Left cardiac atrium (tissue), 4 donors: ENCODE results near the gene L3MBTL2. TPM values are rescaled to one million over a fixed set of nuclear protein-coding genes. Genes with fewer than 3 reads are reported as not detected.
"Not testable (repeated sequence)": the region's sequence is repeated elsewhere in the genome, so short reads cannot be mapped to it uniquely, and the experiment has no call there.

Source experiments
- ATAC-seq, 2 donors: fragments of 200-7000 bp; cut with Tn5 transposase; one replicate each; pipeline ENCODE4 v1.9.1; 2020; ENCODE audit warnings: mild to moderate bottlenecking in 2 of 2, moderate library complexity in 2 of 2
- DNase-seq: peaks from one replicate; pipeline ENCODE4 v3.0.0-alpha.2; 2020
- intact Hi-C, 2 donors: fragments of 100-400 bp; cut with DNase I; formaldehyde crosslinking; loops; one replicate each; pipeline versions ENCODE4 v1.14.1 to v1.15.1; 2022 to 2023
- long read RNA-seq: library from polyadenylated mRNA; unstranded; transcript quantifications from one replicate; pipeline ENCODE4 v2.0.0, GENCODE V29; 2021
- total RNA-seq, 2 donors: library from RNA; stranded (reverse); fragmentation: NEBNext Ultra II Directional; extraction: Animal tissue kit (Norgen Biotek cat#: 25700); gene quantifications; one replicate each; pipeline ENCODE4 v1.2.1, GENCODE V29; 2021
- donor health status: DM: no; HTN: yes; CAD: no.
- donor health status: DM: no; HTN: yes; CAD: no; lungs with severe emphysema.
- donor health status: DM: yes; HTN: yes; CAD: no.
- donor health status: Dilated cardiomyopathy.

L3MBTL2 gene
- total RNA-seq: 10 to 100 TPM; 13.6 to 15.4 TPM
- long read RNA-seq, transcript L3MBTL2-201 (17 exons, 3,296 nt): major isoform, 23 of 47 reads
- long read RNA-seq, partial matches to known transcripts: 18 of 47 reads
- long read RNA-seq, other reads (novel, unspliced or antisense): 6 of 47 reads

DNA sequence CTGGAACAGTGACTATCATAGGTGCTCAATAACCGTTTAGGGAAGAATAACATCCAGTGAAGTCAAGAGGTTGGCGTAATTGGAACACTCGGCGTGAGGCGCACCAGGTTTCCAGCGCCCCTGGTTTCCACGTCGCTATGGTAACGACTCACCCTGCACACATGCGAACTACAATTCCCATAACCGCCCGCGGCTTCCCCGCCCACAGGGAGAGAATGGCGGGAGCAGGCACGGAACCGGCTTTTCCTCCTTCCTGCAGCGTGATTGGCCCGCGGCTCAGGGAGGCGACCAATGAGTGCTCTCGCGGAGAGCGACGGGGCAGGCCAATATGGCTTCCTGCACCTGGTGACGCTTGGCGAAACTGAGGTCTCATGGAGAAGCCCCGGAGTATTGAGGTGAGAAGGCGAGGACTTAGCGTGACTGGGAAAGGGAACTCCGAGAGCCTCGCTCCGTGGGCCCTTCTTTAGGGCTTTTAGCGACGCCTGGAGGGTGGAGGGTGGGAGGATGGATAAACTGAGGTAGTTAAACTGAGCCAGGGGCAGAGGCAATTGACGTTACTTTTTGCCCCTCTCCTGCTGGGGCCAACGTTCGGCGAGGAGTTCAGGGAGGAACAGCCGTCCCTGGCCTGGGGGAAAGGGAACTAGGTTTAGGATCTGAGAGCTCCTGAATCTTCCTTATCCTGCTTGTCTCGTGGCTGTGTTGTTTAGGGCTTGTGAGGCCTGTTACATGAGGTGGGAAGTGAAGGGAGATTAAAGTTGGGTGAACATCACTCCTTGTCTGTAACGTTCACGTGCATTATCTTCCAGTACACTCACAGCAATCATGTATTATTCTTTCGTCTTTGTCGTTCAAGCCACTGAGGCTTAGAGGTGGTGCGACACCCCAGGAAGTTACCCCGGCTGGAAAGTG lies at the start of gene L3MBTL2:
L3MBTL2 (plus strand) TSS at position 321 of the 909 bp plus-strand sequence; CDS start at position 372, 51 bp downstream.
- intact Hi-C loops: loop anchor here in 1 of 2 donors (5.0 kb wide), 1 partner anchor 82 kb away; the partner anchor contains the start of gene RANGAP1
- DNase-seq: peak; percentile 98
- ATAC-seq: peak; percentile 100

DNA sequence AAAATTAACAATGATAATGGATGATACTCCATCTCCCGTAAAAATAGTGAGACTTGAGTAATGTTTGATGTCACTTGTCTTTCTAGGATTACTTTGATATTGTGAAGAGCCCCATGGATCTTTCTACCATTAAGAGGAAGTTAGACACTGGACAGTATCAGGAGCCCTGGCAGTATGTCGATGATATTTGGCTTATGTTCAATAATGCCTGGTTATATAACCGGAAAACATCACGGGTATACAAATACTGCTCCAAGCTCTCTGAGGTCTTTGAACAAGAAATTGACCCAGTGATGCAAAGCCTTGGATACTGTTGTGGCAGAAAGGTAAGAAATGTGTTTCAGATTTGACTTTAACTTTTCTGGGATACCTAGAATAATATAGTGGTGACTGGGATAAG lies 48.0 kb upstream of the L3MBTL2 start:
- intact Hi-C loops: no loop called here
- DNase-seq (no peak), ATAC-seq (peak in 1 of 2 donors; percentile 47)

DNA sequence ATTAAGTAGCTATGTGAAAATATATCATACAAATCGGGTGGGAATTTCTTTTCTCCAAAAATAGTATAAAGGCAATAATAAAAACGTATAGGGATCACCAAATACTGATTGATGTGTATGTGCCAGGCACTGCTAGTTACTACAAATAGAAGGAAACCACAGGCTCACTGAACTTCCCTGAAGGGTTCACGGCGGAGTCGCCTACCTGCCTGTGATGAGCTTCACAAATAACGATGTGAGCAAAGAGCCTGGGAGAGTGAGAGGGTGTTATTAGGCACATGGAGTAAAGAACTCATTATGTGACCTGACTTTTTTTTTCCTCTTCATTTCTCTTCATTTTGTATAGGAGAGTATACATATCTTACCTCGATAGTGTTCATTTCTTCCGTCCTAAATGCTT lies 36.0 kb upstream of the L3MBTL2 start:
- intact Hi-C loops: no loop called here
- DNase-seq (no peak), ATAC-seq (no peak)

DNA sequence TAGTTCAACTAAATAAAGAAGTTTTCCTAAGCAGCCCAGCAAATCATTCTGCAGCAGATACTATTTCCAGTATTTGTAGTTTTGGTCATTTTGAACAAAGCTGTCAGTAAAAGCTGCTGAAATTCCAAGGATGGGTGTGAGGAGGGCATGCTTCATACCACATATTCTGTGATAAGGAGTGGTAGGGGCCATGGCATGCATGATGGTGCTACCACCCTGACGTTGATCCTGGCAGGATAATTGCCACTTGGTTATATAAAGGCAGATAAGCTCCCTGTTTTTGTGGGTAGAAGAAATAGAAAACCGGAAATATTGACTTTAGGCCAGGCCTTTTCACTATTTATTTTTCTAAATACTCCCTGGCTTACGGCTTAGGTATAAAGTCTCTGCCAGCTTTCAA lies 33.1 kb upstream of the L3MBTL2 start:
- ATAC-seq (no peak), DNase-seq (no peak)
- intact Hi-C loops: no loop called here

DNA sequence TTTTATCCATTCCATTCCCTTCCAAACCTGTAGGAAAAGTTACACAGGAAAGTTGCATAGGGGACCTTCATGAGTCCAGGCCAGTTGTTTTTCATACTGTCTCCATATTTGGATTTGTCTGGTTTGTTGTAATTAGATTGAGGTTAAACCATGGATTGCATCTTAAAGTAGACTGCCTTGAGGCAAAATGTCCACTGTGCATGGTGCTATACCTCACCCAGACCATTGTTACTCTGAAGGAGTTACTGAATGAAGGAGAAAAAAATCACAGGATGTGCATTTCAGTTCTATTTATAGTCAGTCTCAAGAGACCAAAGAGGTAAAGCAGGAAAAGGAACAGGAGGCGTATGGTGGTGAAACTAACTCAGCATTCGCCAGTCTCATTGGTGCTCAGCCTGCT lies 29.6 kb upstream of the L3MBTL2 start:
- ATAC-seq: no peak
- intact Hi-C loops: no loop called here

DNA sequence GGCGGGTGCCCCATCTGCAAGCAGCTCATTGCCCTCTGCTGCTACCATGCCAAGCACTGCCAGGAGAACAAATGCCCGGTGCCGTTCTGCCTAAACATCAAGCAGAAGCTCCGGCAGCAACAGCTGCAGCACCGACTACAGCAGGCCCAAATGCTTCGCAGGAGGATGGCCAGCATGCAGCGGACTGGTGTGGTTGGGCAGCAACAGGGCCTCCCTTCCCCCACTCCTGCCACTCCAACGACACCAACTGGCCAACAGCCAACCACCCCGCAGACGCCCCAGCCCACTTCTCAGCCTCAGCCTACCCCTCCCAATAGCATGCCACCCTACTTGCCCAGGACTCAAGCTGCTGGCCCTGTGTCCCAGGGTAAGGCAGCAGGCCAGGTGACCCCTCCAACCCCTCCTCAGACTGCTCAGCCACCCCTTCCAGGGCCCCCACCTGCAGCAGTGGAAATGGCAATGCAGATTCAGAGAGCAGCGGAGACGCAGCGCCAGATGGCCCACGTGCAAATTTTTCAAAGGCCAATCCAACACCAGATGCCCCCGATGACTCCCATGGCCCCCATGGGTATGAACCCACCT lies 28.0 kb upstream of the L3MBTL2 start:
- intact Hi-C loops: no loop called here
- peak in 1 of 2 donors; percentile 16 for ATAC-seq
- no peak for DNase-seq

More for the DNA sequence above, 29.6 kb upstream of the L3MBTL2 start:
- DNase-seq: no peak

DNA sequence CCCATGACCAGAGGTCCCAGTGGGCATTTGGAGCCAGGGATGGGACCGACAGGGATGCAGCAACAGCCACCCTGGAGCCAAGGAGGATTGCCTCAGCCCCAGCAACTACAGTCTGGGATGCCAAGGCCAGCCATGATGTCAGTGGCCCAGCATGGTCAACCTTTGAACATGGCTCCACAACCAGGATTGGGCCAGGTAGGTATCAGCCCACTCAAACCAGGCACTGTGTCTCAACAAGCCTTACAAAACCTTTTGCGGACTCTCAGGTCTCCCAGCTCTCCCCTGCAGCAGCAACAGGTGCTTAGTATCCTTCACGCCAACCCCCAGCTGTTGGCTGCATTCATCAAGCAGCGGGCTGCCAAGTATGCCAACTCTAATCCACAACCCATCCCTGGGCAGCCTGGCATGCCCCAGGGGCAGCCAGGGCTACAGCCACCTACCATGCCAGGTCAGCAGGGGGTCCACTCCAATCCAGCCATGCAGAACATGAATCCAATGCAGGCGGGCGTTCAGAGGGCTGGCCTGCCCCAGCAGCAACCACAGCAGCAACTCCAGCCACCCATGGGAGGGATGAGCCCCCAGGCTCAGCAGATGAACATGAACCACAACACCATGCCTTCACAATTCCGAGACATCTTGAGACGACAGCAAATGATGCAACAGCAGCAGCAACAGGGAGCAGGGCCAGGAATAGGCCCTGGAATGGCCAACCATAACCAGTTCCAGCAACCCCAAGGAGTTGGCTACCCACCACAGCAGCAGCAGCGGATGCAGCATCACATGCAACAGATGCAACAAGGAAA lies 27.3 kb upstream of the L3MBTL2 start:
- ATAC-seq (peak in 1 of 2 donors; percentile 42), DNase-seq (no peak)
- intact Hi-C loops: no loop called here

DNA sequence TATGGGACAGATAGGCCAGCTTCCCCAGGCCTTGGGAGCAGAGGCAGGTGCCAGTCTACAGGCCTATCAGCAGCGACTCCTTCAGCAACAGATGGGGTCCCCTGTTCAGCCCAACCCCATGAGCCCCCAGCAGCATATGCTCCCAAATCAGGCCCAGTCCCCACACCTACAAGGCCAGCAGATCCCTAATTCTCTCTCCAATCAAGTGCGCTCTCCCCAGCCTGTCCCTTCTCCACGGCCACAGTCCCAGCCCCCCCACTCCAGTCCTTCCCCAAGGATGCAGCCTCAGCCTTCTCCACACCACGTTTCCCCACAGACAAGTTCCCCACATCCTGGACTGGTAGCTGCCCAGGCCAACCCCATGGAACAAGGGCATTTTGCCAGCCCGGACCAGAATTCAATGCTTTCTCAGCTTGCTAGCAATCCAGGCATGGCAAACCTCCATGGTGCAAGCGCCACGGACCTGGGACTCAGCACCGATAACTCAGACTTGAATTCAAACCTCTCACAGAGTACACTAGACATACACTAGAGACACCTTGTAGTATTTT lies 26.6 kb upstream of the L3MBTL2 start:
- DNase-seq (peak; percentile 50), ATAC-seq (peak; percentile 33 to 36)
- intact Hi-C loops: no loop called here

DNA sequence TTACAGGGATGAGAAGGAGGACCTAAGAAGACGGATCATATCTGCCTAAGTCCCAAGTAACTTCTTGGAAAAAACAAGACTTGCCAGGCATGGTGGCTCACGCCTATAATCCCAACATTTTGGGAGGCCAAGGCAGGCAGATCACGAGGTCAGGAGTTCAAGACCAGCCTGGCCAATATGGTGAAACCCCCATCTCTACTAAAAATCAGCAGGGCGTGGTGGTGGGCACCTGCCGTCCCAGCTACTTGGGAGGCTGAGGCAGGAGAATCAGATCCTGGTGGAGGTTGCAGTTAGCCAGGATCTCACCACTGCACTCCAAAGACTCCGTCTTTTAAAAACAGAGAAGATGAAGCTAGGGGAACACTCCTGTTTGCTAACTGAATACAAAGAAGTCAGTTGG lies 24.8 kb upstream of the L3MBTL2 start:
- intact Hi-C loops, ATAC-seq, DNase-seq: not testable (repeated sequence)

DNA sequence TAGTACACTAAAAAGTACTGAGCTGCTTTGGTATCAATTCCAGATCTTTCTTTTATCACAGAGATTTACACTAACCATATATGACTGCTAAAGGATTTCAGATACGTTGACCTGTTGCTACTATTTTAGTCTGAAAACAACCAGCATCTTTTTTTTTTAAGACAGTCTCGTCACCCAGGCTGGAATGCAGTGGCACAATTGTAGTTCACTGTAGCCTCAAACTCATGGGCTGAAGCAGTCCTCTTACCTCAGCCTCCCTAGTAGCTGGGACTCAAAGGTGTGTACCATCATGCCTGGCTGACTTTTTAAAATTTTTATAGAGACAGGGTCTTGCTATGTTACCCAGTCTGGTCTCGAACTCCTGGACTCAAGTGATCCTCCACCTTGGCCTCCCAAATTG lies 24.2 kb upstream of the L3MBTL2 start:
- intact Hi-C loops: no loop called here
- ATAC-seq: no peak
- no peak for DNase-seq

DNA sequence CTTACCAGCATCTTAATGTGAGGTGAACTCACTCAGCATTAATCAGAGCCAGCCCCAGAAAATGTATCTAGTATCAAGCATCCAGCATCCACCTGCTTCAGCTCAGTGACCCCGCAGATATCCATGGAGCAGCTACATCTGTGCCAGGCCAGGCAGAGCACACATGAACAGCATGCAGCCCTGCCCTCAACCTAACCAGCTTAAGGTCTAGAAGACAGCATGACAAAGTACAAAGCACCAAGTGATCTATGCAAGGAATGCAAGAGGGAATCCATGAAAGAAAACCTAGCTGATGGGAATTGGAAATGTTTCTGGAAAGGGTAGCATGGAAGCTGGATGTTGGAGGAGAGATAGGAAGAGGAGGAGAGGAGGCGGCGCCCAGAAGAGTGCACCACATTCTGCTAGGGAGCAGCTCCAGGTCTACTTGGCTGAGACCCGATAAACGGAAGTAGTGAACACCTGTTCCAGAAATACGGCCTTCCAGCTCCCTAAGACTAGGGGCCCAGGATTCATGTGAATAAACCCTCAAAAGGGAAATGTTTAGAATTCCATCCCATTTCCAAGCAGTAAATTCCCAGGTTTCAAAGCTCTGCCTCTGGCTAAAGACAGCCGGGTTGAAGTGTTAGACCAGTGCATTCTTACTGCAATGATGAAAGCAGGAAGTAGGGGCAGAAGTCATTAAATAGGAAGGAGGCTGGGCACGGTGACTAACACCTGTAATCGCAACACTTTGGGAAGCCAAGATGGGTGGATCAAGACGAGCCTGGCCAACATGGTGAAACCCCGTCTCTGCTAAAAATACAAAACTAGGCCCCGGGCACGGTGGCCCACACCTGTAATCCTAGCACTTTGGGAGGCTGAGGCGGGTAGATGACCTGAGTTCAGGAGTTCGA lies 23.5 kb upstream of the L3MBTL2 start:
- intact Hi-C loops: no loop called here
- ATAC-seq (peak in 1 of 2 donors; percentile 20), DNase-seq (no peak)

DNA sequence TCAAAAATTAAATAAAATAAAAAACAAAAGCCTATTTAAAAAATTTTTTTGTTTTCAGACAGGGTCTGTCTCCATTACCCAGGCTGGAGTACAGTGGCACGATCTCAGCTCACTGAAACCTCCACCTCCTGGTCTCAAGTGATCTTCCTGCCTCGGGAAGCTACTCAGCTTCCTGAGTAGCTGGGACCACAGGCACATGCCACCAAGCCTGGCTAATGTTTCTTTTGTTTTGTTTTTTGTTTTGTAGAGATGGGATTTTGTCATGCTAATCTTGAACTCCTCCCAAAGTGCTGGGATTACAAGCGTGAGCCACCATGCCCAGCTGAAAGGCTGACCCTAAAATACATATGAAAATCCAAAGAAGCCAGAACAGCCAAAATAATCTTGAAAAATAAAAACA lies 20.4 kb upstream of the L3MBTL2 start:
- DNase-seq (no peak), ATAC-seq (no peak)
- intact Hi-C loops: no loop called here

DNA sequence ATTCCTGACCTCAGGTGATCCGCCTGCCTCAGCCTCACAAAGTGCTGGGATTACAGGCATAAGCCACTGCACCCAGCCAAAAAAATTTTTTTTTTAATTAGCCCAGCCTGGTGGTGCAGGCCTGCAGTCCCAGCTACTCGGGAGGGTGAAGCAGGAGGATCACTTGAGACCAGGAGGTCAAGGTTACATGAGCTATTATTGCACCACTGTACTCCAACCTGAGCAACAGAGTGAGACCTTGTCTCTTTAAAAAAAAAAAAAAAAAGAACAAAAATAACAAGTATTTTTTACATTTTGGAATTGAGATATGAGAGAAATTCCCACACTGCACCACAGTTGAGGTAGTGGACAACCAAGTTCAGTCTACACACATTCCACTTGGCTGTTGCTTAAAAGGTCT lies 13.6 kb upstream of the L3MBTL2 start:
- no peak for DNase-seq
- intact Hi-C loops: no loop called here
- no peak for ATAC-seq

DNA sequence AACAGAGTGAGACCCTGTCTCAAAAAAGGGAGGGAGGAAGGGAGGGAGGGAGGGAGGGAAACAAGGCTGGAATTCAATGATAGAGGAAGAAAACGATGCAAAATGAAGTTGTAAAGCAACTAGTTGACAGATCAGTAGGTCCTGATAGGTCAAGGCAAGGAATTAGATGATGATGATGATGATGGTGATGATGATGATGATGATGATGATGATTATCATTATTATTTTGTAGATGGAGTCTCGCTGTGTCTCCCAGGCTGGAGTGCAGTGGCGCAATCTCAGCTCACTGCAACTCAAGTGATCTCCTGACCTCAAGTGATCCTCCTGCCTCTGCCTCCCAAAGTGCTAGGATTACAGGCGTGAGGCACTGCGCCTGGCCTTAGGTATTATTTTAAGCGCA lies 11.3 kb upstream of the L3MBTL2 start:
- intact Hi-C loops: no loop called here
- ATAC-seq: no peak

DNA sequence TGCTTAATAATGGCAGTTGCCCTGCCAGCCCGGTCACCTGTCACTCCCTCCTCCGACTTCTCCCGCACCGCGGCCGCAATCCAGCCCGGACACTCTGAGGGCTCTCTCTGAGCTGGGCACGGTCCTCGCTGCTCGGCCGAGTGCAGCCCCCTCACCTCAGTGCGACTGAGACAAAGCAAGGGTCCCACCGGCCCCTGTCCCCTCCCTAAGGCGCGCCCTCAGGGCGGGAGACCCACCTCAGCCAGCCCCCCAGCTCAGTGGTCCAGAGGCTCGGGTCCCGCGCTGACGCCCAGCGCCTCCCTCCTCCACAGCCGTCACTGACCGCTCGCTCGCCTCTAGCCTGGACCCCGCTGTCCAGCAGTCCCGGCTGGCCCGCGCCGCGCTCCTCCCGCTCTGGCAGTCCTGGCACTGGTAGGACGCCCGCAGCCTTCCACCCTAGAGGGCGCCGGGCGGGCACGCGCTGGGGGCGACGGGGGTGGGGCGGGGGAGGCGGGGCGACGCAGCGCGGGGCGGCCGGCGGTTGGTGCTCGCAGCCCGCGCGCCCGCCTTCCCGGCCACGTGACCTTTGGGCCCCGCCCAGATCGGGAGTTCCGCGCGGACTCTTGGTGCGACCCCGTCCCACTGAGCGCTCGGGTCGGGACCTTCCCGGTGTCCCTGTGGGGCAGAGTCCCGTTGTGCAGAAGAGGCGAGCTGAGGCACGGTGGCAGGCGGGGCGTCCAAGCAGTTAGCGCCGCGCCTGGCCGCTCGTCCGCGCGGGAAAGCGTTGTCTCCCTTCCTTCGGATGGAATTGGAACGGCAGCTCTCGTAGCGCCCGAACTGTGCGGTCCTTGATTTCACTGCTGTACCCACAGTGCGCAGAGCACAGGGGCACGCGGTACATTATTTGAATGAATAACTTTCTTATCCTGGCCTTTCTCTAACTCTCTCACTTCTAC lies 7.8 kb upstream of the L3MBTL2 start:
- intact Hi-C loops: loop anchor here in 1 of 2 donors (5.0 kb wide), 1 partner anchor 40 kb away; no protein-coding TSS in a partner anchor
- DNase-seq (peak; percentile 87), ATAC-seq (peak; percentile 97)

More for the DNA sequence above, 11.3 kb upstream of the L3MBTL2 start:
- DNase-seq: no peak

DNA sequence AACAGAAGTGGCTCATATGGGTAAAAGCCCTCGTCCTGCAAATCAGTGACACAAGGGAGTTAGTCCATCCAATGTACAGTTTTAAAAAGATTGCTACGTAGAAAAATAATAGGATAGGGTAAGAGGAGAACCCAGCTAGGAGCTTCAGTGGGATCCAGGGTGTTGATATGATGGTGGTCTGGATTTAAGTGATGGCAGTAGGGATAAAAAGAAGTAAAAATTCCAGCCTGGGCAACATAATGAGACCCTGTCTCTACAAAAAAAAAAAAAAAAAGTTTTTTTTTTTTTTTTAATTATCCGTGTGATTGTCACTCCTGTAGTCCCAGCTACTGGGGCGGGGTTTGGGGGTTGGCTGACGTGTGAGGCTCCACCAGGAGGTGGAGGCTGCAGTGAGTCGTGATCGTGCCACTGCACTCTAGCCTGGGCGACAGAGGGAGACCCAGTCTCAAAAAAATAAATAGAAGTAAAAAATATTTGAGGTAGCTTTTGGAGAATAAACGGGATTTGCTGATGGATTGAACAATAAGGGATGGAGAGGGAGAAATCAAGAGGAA lies 7.0 kb upstream of the L3MBTL2 start:
- intact Hi-C loops: loop anchor here in 1 of 2 donors (5.0 kb wide), 1 partner anchor 39 kb away; no protein-coding TSS in a partner anchor
- peak; percentile 48 to 66 for ATAC-seq
- peak; percentile 47 for DNase-seq

DNA sequence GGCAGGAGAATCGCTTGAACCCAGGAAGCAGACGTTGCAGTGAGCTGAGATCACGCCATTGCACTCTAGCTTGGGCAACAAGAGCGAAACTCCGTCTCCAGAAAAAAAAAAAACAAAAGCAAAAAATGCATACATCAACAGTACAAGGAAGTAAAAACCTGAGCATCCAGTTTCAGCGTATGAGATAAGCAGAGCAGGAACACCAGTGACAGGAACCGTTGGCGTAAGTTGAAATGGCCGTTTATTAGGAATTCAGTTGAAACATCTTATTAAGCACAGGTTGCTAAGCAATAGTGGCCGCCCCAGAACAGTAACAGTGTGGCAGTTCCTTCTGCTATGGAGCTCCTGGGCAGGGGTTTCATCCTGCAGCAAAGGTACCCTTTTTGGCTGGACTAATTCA lies 4.0 kb upstream of the L3MBTL2 start:
- intact Hi-C loops: no loop called here
- no peak for ATAC-seq
- DNase-seq: peak; percentile 7
